ENCODE results near the gene PNPLA7. TPM values are rescaled to one million over a fixed set of nuclear protein-coding genes. Genes with fewer than 3 reads are reported as not detected.

PNPLA7 gene
- total and polyA plus RNA-seq, 7 experiments from 2014 or later, result 2.7 to 28.9 (median 9.0) TPM

GRCh38 chr9:137434498-137435380 is 115.5 kb downstream of the PNPLA7 start:
- Mint-ChIP-seq H3K4me3 (no peak overlapping the region), H3K27ac (no peak overlapping the region), H3K4me1 (no peaks in the 10 kb centered on the region), H3K9me3 (no peaks in the 10 kb centered on the region), H3K36me3 (no peaks in the 10 kb centered on the region), H3K27me3 (peaks cover 0 to 5% (median 0%) of the 10 kb centered on the region in 5 donors)
- Histone ChIP-seq H3K9me3 (ENCODE audit: control insufficient read depth in 2 of 3, low read length in 3 of 3) (no peaks in the 10 kb centered on the region), H3K36me3 (ENCODE audit: control insufficient read depth in 2 of 3, insufficient read depth in 3 of 3, low read length in 3 of 3) (no peaks in the 10 kb centered on the region), H3K27ac (ENCODE audit: low read depth, low read length) (no peak overlapping the region), H3K27me3 (ENCODE audit: control insufficient read depth in 2 of 2, insufficient read depth in 2 of 2, low read length in 2 of 2) (no peaks in the 10 kb centered on the region), H3K4me1 (ENCODE audit: control insufficient read depth in 2 of 2, insufficient read depth in 2 of 2, low read length in 2 of 2) (no peaks in the 10 kb centered on the region), H3K4me3 (ENCODE audit: low read length) (no peak overlapping the region)
- CTCF ChIA-PET, result no interaction called here
- intact Hi-C loops (cut with micrococcal nuclease), result no loop called here
- DNase-seq, result no peak
- POLR2A ChIA-PET, result no interaction called here
- ATAC-seq, result peak; percentile 16

DNA sequence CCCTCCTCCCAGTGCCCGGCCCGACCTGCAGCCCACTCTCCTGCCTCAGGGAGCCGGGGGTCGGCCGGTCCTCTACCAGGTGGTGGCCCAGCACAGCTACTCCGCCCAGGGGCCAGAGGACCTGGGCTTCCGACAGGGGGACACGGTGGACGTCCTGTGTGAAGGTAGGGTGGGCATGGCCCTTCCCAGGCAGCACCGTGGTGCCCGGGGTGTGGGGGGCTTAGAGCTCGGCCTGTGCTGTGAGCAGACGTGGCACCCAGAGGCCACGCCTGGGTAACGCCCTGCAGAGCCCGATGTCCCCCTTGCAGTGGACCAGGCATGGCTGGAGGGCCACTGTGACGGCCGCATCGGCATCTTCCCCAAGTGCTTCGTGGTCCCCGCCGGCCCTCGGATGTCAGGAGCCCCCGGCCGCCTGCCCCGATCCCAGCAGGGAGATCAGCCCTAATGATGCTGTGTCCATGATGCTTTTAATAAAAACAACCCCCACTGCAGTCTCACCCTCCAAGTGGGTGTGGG is 116.2 kb downstream of the PNPLA7 start:
- Mint-ChIP-seq H3K27me3 (no peaks in the 10 kb centered on the region), H3K9me3 (no peaks in the 10 kb centered on the region), H3K4me3 (no peak overlapping the region), H3K4me1 (no peaks in the 10 kb centered on the region), H3K36me3 (no peaks in the 10 kb centered on the region), H3K27ac (no peak overlapping the region)
- intact Hi-C loops (cut with micrococcal nuclease), result no loop called here
- no peaks in the 10 kb centered on the region for H3K9me3 ChIP-seq (ENCODE audit: control insufficient read depth in 2 of 3, low read length in 3 of 3)
- ChIA-PET POLR2A (no interaction called here), CTCF (no interaction called here)
- H3K36me3 ChIP-seq (ENCODE audit: control insufficient read depth in 2 of 3, insufficient read depth in 3 of 3, low read length in 3 of 3), result no peaks in the 10 kb centered on the region
- H3K27me3 ChIP-seq (ENCODE audit: control insufficient read depth in 2 of 2, insufficient read depth in 2 of 2, low read length in 2 of 2), result no peaks in the 10 kb centered on the region
- no peak for DNase-seq
- no peaks in the 10 kb centered on the region for H3K4me1 ChIP-seq (ENCODE audit: control insufficient read depth in 2 of 2, insufficient read depth in 2 of 2, low read length in 2 of 2)
- no peak for ATAC-seq
- no peak overlapping the region for H3K4me3 ChIP-seq (ENCODE audit: low read length)
- no peak overlapping the region for H3K27ac ChIP-seq (ENCODE audit: low read depth, low read length)

GRCh38 chr9:137433349-137433915 is 116.8 kb downstream of the PNPLA7 start:
- Mint-ChIP-seq H3K36me3 (no peaks in the 10 kb centered on the region), H3K4me3 (no peak overlapping the region), H3K27ac (no peak overlapping the region), H3K27me3 (no peaks in the 10 kb centered on the region), H3K9me3 (no peaks in the 10 kb centered on the region), H3K4me1 (no peaks in the 10 kb centered on the region)
- intact Hi-C loops (cut with micrococcal nuclease), result no loop called here
- ATAC-seq, result no peak
- Histone ChIP-seq H3K27ac (ENCODE audit: low read depth, low read length) (no peak overlapping the region), H3K9me3 (ENCODE audit: control insufficient read depth in 2 of 3, low read length in 3 of 3) (no peaks in the 10 kb centered on the region), H3K27me3 (ENCODE audit: control insufficient read depth in 2 of 2, insufficient read depth in 2 of 2, low read length in 2 of 2) (no peaks in the 10 kb centered on the region), H3K4me3 (ENCODE audit: low read length) (no peak overlapping the region), H3K36me3 (ENCODE audit: control insufficient read depth in 2 of 3, insufficient read depth in 3 of 3, low read length in 3 of 3) (no peaks in the 10 kb centered on the region), H3K4me1 (ENCODE audit: control insufficient read depth in 2 of 2, insufficient read depth in 2 of 2, low read length in 2 of 2) (no peaks in the 10 kb centered on the region)
- ChIA-PET POLR2A (no interaction called here), CTCF (no interaction called here)
- no peak for DNase-seq

GRCh38 chr9:137432687-137433348 is 117.4 kb downstream of the PNPLA7 start:
- ChIA-PET CTCF (no interaction called here), POLR2A (no interaction called here)
- Histone ChIP-seq H3K9me3 (ENCODE audit: control insufficient read depth in 2 of 3, low read length in 3 of 3) (no peaks in the 10 kb centered on the region), H3K36me3 (ENCODE audit: control insufficient read depth in 2 of 3, insufficient read depth in 3 of 3, low read length in 3 of 3) (no peaks in the 10 kb centered on the region), H3K4me3 (ENCODE audit: low read length) (no peak overlapping the region), H3K27me3 (ENCODE audit: control insufficient read depth in 2 of 2, insufficient read depth in 2 of 2, low read length in 2 of 2) (no peaks in the 10 kb centered on the region), H3K4me1 (ENCODE audit: control insufficient read depth in 2 of 2, insufficient read depth in 2 of 2, low read length in 2 of 2) (no peaks in the 10 kb centered on the region), H3K27ac (ENCODE audit: low read depth, low read length) (no peak overlapping the region)
- H3K9me3 Mint-ChIP-seq, result no peaks in the 10 kb centered on the region
- DNase-seq, result no peak
- H3K4me3 Mint-ChIP-seq, result no peak overlapping the region
- no peak for ATAC-seq
- H3K27ac Mint-ChIP-seq, result no peak overlapping the region
- intact Hi-C loops (cut with micrococcal nuclease), result no loop called here
- no peaks in the 10 kb centered on the region for H3K27me3 Mint-ChIP-seq
- no peaks in the 10 kb centered on the region for H3K36me3 Mint-ChIP-seq
- H3K4me1 Mint-ChIP-seq, result no peaks in the 10 kb centered on the region

GRCh38 chr9:137431416-137431931 is 118.7 kb downstream of the PNPLA7 start:
- DNase-seq, result no peak
- POLR2A ChIA-PET, result no interaction called here
- H3K27ac Mint-ChIP-seq, result no peak overlapping the region

DNA sequence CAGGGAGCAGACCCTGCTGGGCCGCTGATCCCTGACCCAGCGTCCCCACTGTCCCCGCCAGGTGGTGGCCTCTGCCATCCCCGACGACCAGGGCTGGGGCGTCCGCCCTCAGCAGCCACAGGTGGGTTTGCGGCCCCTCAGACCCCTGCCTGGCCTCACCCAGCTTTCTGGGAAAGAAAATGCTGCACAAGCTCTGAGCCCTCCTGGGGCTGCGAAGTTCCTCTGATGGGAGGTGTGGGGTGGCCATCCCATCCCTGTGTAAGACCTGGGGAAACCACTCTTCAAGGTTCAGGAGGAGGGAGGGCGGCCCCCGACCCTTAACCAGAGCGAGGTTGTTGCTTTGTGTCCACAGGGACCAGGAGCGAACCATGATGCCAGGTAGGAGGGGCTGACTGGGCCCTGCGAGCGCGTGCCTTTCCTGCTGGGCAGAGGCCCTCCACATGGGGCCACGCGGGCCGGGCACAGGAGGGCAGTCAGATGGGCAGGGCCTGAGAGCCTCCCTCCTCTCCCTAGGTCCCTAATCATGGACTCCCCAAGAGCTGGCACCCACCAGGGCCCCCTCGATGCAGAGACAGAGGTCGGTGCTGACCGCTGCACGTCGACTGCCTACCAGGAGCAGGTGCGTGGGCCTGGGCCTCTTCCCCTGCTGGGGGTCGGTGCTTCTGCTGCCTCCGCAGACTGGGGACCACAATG is 119.3 kb downstream of the PNPLA7 start:
- H3K27me3 Mint-ChIP-seq, result no peaks in the 10 kb centered on the region
- Histone ChIP-seq H3K4me1 (ENCODE audit: control insufficient read depth in 2 of 2, insufficient read depth in 2 of 2, low read length in 2 of 2) (no peaks in the 10 kb centered on the region), H3K27me3 (ENCODE audit: control insufficient read depth in 2 of 2, insufficient read depth in 2 of 2, low read length in 2 of 2) (no peaks in the 10 kb centered on the region), H3K9me3 (ENCODE audit: control insufficient read depth in 2 of 3, low read length in 3 of 3) (no peaks in the 10 kb centered on the region), H3K27ac (ENCODE audit: low read depth, low read length) (no peak overlapping the region), H3K36me3 (ENCODE audit: control insufficient read depth in 2 of 3, insufficient read depth in 3 of 3, low read length in 3 of 3) (no peaks in the 10 kb centered on the region), H3K4me3 (ENCODE audit: low read length) (no peak overlapping the region)
- intact Hi-C loops (cut with micrococcal nuclease), result no loop called here
- no peak overlapping the region for H3K27ac Mint-ChIP-seq
- POLR2A ChIA-PET, result no interaction called here
- no peak for DNase-seq
- CTCF ChIA-PET, result no interaction called here
- H3K36me3 Mint-ChIP-seq, result no peaks in the 10 kb centered on the region
- H3K4me3 Mint-ChIP-seq, result no peak overlapping the region
- no peak for ATAC-seq
- H3K4me1 Mint-ChIP-seq, result no peaks in the 10 kb centered on the region
- H3K9me3 Mint-ChIP-seq, result no peaks in the 10 kb centered on the region

More at GRCh38 chr9:137431416-137431931, 118.7 kb downstream of the PNPLA7 start:
- Mint-ChIP-seq H3K27me3 (no peaks in the 10 kb centered on the region), H3K4me1 (no peaks in the 10 kb centered on the region), H3K4me3 (no peak overlapping the region), H3K9me3 (no peaks in the 10 kb centered on the region), H3K36me3 (no peaks in the 10 kb centered on the region)
- no peaks in the 10 kb centered on the region for H3K9me3 ChIP-seq (ENCODE audit: control insufficient read depth in 2 of 3, low read length in 3 of 3)
- CTCF ChIA-PET, result interaction anchor here (0.5 to 0.6 kb wide), 2 partner anchors 22 to 245 kb away, joined by 3 read pairs; no protein-coding TSS in a partner anchor
- H3K36me3 ChIP-seq (ENCODE audit: control insufficient read depth in 2 of 3, insufficient read depth in 3 of 3, low read length in 3 of 3), result no peaks in the 10 kb centered on the region
- no peaks in the 10 kb centered on the region for H3K4me1 ChIP-seq (ENCODE audit: control insufficient read depth in 2 of 2, insufficient read depth in 2 of 2, low read length in 2 of 2)
- no peak for ATAC-seq
- intact Hi-C loops (cut with micrococcal nuclease), result no loop called here
- H3K27ac ChIP-seq (ENCODE audit: low read depth, low read length), result no peak overlapping the region
- no peak overlapping the region for H3K4me3 ChIP-seq (ENCODE audit: low read length)
- H3K27me3 ChIP-seq (ENCODE audit: control insufficient read depth in 2 of 2, insufficient read depth in 2 of 2, low read length in 2 of 2), result no peaks in the 10 kb centered on the region

All from naive thymus-derived CD4-positive, alpha-beta T cell (primary cell).